Measurements from ENCODE around the gene LAMB3.

GRCh38 chr1:209607795-209608178 lies 44.4 kb downstream of the LAMB3 start:
- TF ChIP-seq CTCF (IDR thresholded peaks at IDR 0.05) (no peak), POLR2A (IDR thresholded peaks at IDR 0.05; ENCODE audit: low read depth) (no peak)
